GM18870 (cell line): ENCODE results near the gene SRSF8.
"Not testable (repeated sequence)": the region's sequence is repeated elsewhere in the genome, so short reads cannot be mapped to it uniquely, and the experiment has no call there.

Experiments used
- ATAC-seq: cut with Tn5 transposase; IDR thresholded peaks from one replicate; pipeline ENCODE4 v1.9.1; 2021; ENCODE audit warnings: moderate library complexity; ENCODE audit not compliant: unreplicated experiment

The SRSF8 gene

GRCh38 chr11:95093548-95093947 lies 26.8 kb downstream of the SRSF8 start:
- ATAC-seq = no peak

- peak; percentile 92 for ATAC-seq
These were observed 29.3 kb downstream of the SRSF8 start for GRCh38 chr11:95095858-95096587.

- ATAC-seq = no peak
These were observed 30.5 kb downstream of the SRSF8 start for GRCh38 chr11:95097209-95097608.

GRCh38 chr11:95098826-95099225 lies 32.1 kb downstream of the SRSF8 start:
- ATAC-seq = no peak

- ATAC-seq = no peak
These were observed 33.5 kb downstream of the SRSF8 start for GRCh38 chr11:95100191-95100648.

- ATAC-seq = no peak
These were observed 34.3 kb downstream of the SRSF8 start for GRCh38 chr11:95100856-95101507.

GRCh38 chr11:95101935-95102334 lies 35.2 kb downstream of the SRSF8 start:
- no peak for ATAC-seq

- no peak for ATAC-seq
These were observed 36.0 kb downstream of the SRSF8 start for GRCh38 chr11:95102733-95103132.

- ATAC-seq = no peak
These were observed 37.0 kb downstream of the SRSF8 start for GRCh38 chr11:95103701-95104100.

- no peak for ATAC-seq
These were observed 37.6 kb downstream of the SRSF8 start for GRCh38 chr11:95104121-95104830.

GRCh38 chr11:95104856-95105255 lies 38.1 kb downstream of the SRSF8 start:
- no peak for ATAC-seq

GRCh38 chr11:95108159-95108611 lies 41.5 kb downstream of the SRSF8 start:
- no peak for ATAC-seq

- ATAC-seq = no peak
These were observed 42.2 kb downstream of the SRSF8 start for GRCh38 chr11:95108671-95109551.

- not testable (repeated sequence) for ATAC-seq
These were observed 44.8 kb downstream of the SRSF8 start for GRCh38 chr11:95111471-95111870.

- no peak for ATAC-seq
These were observed 45.3 kb downstream of the SRSF8 start for GRCh38 chr11:95111923-95112540.

GRCh38 chr11:95115597-95115996 lies 48.9 kb downstream of the SRSF8 start:
- ATAC-seq = no peak

GRCh38 chr11:95119361-95120060 lies 52.8 kb downstream of the SRSF8 start:
- ATAC-seq = no peak
